Neural cell (in vitro differentiated cells): ENCODE results near the gene DGKD. TPM values are rescaled to one million over a fixed set of nuclear protein-coding genes. Genes with fewer than 3 reads are reported as not detected.

ENCODE experiments used
- H2AFZ ChIP-seq: fragments of 200-600, 300-800 bp; sonication (generic), shearing (Covaris generic); 2 replicates; pipeline ENCODE4 v1.6.0; 2014; ENCODE audit warnings: low read depth, mild to moderate bottlenecking, antibody characterized with exemption, low read length, moderate library complexity
- H3F3A ChIP-seq: fragments of 200-600 bp; shearing (Covaris generic); 2 replicates; pipeline ENCODE4 v1.6.1; 2016; ENCODE audit warnings: mild to moderate bottlenecking, moderate library complexity, mixed read lengths, antibody characterized with exemption, low read length; ENCODE audit not compliant: insufficient read depth, poor library complexity, severe bottlenecking
- H3K27ac ChIP-seq: fragments of 200-600, 300-800 bp; sonication (generic), shearing (Covaris generic); 2 replicates; pipeline ENCODE4 v1.5.1; 2014; ENCODE audit warnings: mild to moderate bottlenecking, low read length, moderate library complexity
- H3K27me3 ChIP-seq: fragments of 300-800, 200-600 bp; sonication (generic), shearing (Covaris generic); 2 replicates; pipeline ENCODE4 v1.6.0; 2014; ENCODE audit warnings: mild to moderate bottlenecking, low read depth, low read length, moderate library complexity; ENCODE audit not compliant: insufficient read depth
- H3K36me3 ChIP-seq: fragments of 300-800, 200-600 bp; sonication (generic), shearing (Covaris generic); 2 replicates; pipeline ENCODE4 v1.5.1; 2014; ENCODE audit warnings: mild to moderate bottlenecking, antibody characterized with exemption, low read length, moderate library complexity; ENCODE audit not compliant: insufficient read depth
- H3K4me2 ChIP-seq: fragments of 300-800, 200-600 bp; sonication (generic), shearing (Covaris generic); 2 replicates; pipeline ENCODE4 v1.6.0; 2014; ENCODE audit warnings: mild to moderate bottlenecking, low read length
- H3K4me3 ChIP-seq: fragments of 300-800, 200-600 bp; sonication (generic), shearing (Covaris generic); 2 replicates; pipeline ENCODE4 v1.5.1; 2014; ENCODE audit warnings: mild to moderate bottlenecking, low read length, moderate library complexity
- H3K79me2 ChIP-seq: fragments of 200-600 bp; shearing (Covaris generic); replicated peaks from 2 replicates; pipeline ENCODE4 v1.6.0; 2014; ENCODE audit warnings: mild to moderate bottlenecking, low read length, moderate library complexity; ENCODE audit not compliant: insufficient read depth
- H3K9ac ChIP-seq: fragments of 300-800, 200-600 bp; sonication (generic), shearing (Covaris generic); 2 replicates; pipeline ENCODE4 v1.6.1; 2016; ENCODE audit warnings: mild to moderate bottlenecking, low read length, mixed read lengths
- H3K9me2 ChIP-seq: fragments of 200-600 bp; shearing (Covaris generic); 2 replicates; pipeline ENCODE4 v1.6.1; 2016; ENCODE audit warnings: mild to moderate bottlenecking, low read length, mixed read lengths; ENCODE audit not compliant: insufficient read depth
- H3K9me3 ChIP-seq: fragments of 200-600, 300-800 bp; sonication (generic), shearing (Covaris generic); 2 replicates; pipeline ENCODE4 v1.6.1; 2016; ENCODE audit warnings: mild to moderate bottlenecking, mixed run types, low read length, moderate library complexity, mixed read lengths
- H4K20me1 ChIP-seq: fragments of 200-600 bp; shearing (Covaris generic); 2 replicates; pipeline ENCODE4 v1.6.1; 2016; ENCODE audit warnings: mild to moderate bottlenecking, mixed run types; ENCODE audit not compliant: insufficient read depth
- CTCF ChIP-seq: fragments of 450-650 bp; IDR thresholded peaks from 2 replicates; pipeline ENCODE4 v1.5.1; 2014; ENCODE audit warnings: antibody characterized with exemption, mild to moderate bottlenecking, moderate library complexity; ENCODE audit not compliant: poor library complexity, severe bottlenecking
- EP300 ChIP-seq: fragments of 450-650 bp; conservative IDR thresholded peaks from 2 replicates; pipeline ENCODE4 v1.6.1; 2014; ENCODE audit warnings: antibody characterized with exemption, mild to moderate bottlenecking, moderate library complexity; ENCODE audit not compliant: poor library complexity, severe bottlenecking
- EZH2 ChIP-seq: fragments of 200-600, 300-800 bp; shearing (Covaris generic), sonication (generic); IDR thresholded peaks from 2 replicates; pipeline ENCODE4 v1.6.1; 2014; ENCODE audit warnings: antibody characterized with exemption, low read length, borderline replicate concordance, mild to moderate bottlenecking; ENCODE audit not compliant: insufficient read depth, poor library complexity, severe bottlenecking
- MXI1 ChIP-seq: fragments of 450-650 bp; conservative IDR thresholded peaks from 2 replicates; pipeline ENCODE4 v1.6.1; 2014; ENCODE audit warnings: antibody characterized with exemption, mild to moderate bottlenecking; ENCODE audit not compliant: poor library complexity, severe bottlenecking
- POLR2AphosphoS5 ChIP-seq: IDR thresholded peaks from 2 replicates; pipeline ENCODE4 v1.6.1; 2012
- RAD21 ChIP-seq: fragments of 450-650 bp; conservative IDR thresholded peaks from 2 replicates; pipeline ENCODE4 v1.6.1; 2014; ENCODE audit warnings: antibody characterized with exemption, mild to moderate bottlenecking, moderate library complexity
- REST ChIP-seq: IDR thresholded peaks from 2 replicates; pipeline ENCODE4 v1.6.1; 2012; ENCODE audit warnings: borderline replicate concordance
- SMC3 ChIP-seq: fragments of 450-650 bp; conservative IDR thresholded peaks from 2 replicates; pipeline ENCODE4 v1.6.1; 2014; ENCODE audit warnings: antibody characterized with exemption, mild to moderate bottlenecking, moderate library complexity; ENCODE audit not compliant: poor library complexity
- TAF1 ChIP-seq: IDR thresholded peaks from 2 replicates; pipeline ENCODE4 v1.6.1; 2012; ENCODE audit warnings: low read depth
- polyA plus RNA-seq: library from polyadenylated mRNA; depleted of rRNA; stranded (reverse); fragments of >200 nt; gene quantifications from 2 replicates; pipeline ENCODE4 v1.2.3, GENCODE V29; 2014

Gene DGKD
- polyA plus RNA-seq, 1 donor from 2014 or later: 36.4 TPM

DNA sequence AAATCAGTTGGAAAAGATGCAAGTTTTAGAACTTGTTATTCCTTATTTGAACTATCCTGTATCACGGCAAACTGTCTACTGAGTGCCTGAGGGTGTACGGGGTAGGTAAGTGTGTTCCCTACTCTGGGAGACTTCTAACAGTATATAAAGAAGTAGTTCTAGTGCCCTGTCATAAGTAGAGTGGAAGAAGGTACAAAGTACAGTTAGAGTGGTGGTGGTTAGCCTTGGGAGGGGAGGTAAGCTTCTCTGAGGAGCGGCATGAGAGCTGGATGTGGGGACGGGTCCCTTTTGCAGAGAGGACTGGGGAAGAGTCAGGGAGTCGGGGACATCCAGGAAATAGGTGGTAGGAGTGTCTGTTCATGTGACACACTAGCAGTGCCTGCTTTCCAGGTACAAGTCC is 48.5 kb downstream of the DGKD start:
- no peaks in the 10 kb centered on the region for H3K9me3 ChIP-seq
- no peak overlapping the region for H2AFZ ChIP-seq
- H3K4me3 ChIP-seq: no peak overlapping the region
- no peaks in the 10 kb centered on the region for H3K27me3 ChIP-seq
- no peaks in the 10 kb centered on the region for H3K79me2 ChIP-seq
- TF ChIP-seq SMC3 (no peak), RAD21 (no peak), MXI1 (no peak), POLR2AphosphoS5 (no peak), TAF1 (no peak), CTCF (no peak), REST (no peak), EP300 (no peak), EZH2 (no peak)
- H3K4me2 ChIP-seq: no peak overlapping the region
- H4K20me1 ChIP-seq: no peaks in the 10 kb centered on the region
- no peaks in the 10 kb centered on the region for H3K36me3 ChIP-seq
- H3F3A ChIP-seq: no peaks in the 10 kb centered on the region
- no peak overlapping the region for H3K9ac ChIP-seq
- H3K27ac ChIP-seq: no peak overlapping the region
- no peaks in the 10 kb centered on the region for H3K9me2 ChIP-seq

- H3F3A ChIP-seq: no peaks in the 10 kb centered on the region
- no peaks in the 10 kb centered on the region for H4K20me1 ChIP-seq
- H3K27me3 ChIP-seq: no peaks in the 10 kb centered on the region
- H3K36me3 ChIP-seq: no peaks in the 10 kb centered on the region
- H3K79me2 ChIP-seq: no peaks in the 10 kb centered on the region
- no peak overlapping the region for H3K27ac ChIP-seq
- H3K9me2 ChIP-seq: no peaks in the 10 kb centered on the region
- H3K9me3 ChIP-seq: no peaks in the 10 kb centered on the region
- no peak overlapping the region for H3K4me2 ChIP-seq
- H3K4me3 ChIP-seq: no peak overlapping the region
- no peak overlapping the region for H2AFZ ChIP-seq
- TF ChIP-seq POLR2AphosphoS5 (no peak), RAD21 (no peak), SMC3 (no peak), REST (no peak), EP300 (no peak), CTCF (no peak), EZH2 (no peak), TAF1 (no peak), MXI1 (no peak)
- H3K9ac ChIP-seq: no peak overlapping the region
These were observed 49.9 kb downstream of the DGKD start for GRCh38 chr2:233404222-233404621.
